HG02759 (cell line): ENCODE measurements around the gene SCD.
"Not testable (repeated sequence)": the region's sequence is repeated elsewhere in the genome, so short reads cannot be mapped to it uniquely, and the experiment has no call there.

Experiments used
- ATAC-seq: cut with Tn5 transposase; IDR thresholded peaks from one replicate; pipeline ENCODE4 v1.9.1; 2021; ENCODE audit warnings: mild to moderate bottlenecking, moderate library complexity; ENCODE audit not compliant: unreplicated experiment

SCD gene

DNA sequence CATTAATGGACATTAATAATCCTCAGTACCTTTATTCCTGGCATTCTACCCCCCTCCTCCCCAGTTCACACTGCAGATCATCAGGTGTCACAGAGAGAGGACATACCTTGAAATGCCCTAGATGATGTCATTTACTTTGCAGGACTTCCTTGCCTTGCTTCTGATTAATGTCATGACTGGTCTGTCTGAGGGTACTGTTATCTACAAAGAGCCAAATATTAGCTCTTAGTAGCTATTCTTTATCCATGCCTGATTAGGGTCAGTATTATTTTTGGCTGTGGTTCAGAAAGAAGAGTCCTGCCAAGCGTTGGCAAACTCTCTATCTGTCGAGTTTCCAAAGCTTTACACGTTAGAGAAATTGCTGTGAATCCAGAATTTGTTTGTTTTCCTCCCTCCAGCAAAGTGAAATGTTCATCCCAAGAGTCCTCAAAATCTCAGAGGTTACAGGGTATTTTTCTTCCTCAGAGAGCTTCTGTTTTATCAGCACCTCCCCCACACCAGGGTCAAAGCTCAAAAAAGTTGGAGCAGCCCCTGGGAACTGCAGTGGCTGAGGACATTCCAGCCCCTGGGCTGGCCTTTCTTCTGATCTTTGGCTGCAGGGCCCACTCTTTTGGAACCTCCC lies 12.6 kb downstream of the SCD start:
- ATAC-seq = no peak

DNA sequence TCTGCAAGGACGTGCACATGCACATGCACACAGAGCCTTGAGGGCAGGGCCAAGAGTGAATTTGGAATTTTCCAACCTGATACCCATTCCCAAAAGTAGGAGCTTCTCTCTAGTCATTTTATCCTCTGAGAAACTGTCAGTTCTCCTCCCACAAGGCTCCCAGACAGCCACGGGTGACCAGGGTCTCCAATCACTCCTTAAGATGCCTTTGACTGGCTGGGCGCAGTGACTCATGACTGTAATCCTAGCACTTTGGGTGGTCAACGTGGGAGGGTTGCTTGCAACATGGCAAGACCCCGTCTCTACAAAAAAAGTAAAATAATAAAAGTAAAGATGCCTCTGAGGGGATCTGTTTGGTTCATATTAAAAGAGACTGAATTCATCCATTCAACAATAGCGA lies 13.2 kb downstream of the SCD start:
- no peak for ATAC-seq

DNA sequence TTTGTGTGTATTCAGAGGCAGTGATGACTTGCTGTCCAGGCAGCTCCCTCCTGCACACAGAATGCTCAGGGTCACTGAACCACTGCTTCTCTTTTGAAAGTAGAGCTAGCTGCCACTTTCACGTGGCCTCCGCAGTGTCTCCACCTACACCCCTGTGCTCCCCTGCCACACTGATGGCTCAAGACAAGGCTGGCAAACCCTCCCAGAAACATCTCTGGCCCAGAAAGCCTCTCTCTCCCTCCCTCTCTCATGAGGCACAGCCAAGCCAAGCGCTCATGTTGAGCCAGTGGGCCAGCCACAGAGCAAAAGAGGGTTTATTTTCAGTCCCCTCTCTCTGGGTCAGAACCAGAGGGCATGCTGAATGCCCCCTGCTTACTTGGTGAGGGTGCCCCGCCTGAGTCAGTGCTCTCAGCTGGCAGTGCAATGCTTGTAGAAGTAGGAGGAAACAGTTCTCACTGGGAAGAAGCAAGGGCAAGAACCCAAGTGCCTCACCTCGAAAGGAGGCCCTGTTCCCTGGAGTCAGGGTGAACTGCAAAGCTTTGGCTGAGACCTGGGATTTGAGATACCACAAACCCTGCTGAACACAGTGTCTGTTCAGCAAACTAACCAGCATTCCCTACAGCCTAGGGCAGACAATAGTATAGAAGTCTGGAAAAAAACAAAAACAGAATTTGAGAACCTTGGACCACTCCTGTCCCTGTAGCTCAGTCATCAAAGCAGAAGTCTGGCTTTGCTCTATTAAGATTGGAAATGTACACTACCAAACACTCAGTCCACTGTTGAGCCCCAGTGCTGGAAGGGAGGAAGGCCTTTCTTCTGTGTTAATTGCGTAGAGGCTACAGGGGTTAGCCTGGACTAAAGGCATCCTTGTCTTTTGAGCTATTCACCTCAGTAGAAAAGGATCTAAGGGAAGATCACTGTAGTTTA lies 15.8 kb downstream of the SCD start:
- no peak for ATAC-seq

DNA sequence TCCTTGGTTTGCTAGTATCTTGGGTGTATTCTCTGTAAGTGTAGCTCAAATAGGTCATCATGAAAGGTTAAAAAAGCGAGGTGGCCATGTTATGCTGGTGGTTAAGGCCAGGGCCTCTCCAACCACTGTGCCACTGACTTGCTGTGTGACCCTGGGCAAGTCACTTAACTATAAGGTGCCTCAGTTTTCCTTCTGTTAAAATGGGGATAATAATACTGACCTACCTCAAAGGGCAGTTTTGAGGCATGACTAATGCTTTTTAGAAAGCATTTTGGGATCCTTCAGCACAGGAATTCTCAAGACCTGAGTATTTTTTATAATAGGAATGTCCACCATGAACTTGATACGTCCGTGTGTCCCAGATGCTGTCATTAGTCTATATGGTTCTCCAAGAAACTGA lies 17.1 kb downstream of the SCD start:
- no peak for ATAC-seq

GRCh38 chr10:100364735-100365391 lies 17.8 kb downstream of the SCD start:
- ATAC-seq = no peak

- ATAC-seq = no peak
Observed at GRCh38 chr10:100368721-100369120, 21.7 kb downstream of the SCD start.

DNA sequence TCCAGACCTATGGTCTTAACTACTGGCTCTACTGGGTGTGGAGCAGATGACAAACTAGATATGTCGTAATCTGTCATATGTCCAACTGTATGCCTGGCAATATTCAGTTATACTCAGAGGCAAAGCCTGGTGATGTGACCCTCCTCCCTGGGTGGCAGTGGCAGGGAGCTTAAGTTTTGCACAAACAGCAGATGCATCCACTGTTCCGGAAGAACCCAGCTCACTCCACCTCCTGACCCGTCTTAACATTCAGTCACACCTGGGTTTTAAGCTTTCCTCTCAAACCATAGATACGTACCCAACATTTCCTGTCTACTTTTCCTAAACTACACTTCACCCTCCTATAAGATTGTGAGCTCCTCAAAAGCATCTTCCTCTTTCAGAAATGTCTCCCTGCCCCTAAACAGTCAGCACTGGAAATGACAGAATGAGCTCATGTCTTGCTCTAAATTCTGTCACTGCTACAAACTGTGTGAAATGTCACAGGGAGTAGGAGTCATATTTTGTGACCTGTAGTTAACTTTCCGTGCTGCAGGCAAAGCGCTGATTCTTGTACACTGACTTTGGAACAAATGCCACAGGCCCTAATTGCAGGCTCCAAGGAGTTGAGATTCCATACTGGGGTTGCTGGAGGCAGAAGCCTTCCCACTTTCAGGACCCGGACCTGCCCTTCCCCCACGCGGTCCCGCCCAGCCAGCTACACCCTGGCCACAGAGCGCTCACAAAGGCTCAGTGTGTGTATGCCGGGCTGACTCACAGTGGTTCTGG lies 23.9 kb downstream of the SCD start:
- ATAC-seq = no peak

DNA sequence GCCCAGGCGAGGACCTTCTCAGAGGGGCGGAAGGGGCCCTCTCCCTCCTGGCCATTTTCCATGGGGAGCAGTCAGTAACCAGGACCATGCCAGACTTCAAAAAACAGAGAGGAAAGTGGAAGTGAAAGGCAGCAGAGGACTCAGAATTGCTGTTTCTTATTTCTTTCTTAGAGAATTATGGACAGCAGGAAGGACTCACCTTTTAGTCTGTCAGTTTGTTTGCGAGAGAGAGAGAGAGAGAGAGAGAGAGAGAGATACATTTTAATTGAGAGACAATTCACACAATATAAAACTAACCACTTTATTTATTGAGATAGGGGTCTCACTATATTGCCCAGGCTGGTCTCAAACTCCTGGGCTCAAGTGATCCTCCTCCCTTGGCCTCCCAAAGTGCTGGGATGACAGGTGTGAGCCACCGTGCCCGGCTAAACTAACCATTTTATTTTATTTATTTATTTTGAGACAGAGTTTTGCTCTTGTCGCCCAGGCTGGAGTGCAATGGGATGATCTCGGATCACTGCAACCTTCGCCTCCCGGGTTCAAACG lies 24.5 kb downstream of the SCD start:
- no peak for ATAC-seq

GRCh38 chr10:100372415-100373297 lies 25.6 kb downstream of the SCD start:
- no peak for ATAC-seq

- peak; percentile 92 for ATAC-seq
Observed at GRCh38 chr10:100373298-100374199, 26.5 kb downstream of the SCD start.

DNA sequence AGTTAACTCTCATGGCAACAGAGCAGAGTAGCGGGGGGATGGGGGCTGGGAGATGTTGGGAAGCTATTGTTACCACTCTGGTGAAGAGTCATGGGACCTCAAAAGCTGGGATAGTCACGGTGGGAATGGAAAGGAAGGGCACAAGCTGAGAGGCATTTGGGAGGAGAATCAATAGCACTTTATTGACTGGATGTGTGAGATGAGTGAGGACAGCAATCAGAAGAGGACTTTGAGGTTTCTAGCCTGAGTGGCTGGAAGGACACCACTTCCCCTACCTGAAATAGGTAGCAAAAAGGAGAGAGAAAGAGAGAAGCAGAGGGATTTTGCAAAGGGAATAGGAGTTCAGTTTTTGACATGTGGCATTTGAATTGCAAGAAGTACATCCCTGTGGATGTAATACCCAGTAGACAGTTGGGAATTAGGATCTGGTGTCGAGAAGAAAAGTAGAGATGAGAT lies 27.2 kb downstream of the SCD start:
- ATAC-seq = no peak

GRCh38 chr10:100374677-100375353 lies 27.8 kb downstream of the SCD start:
- not testable (repeated sequence) for ATAC-seq

GRCh38 chr10:100376656-100377055 lies 29.6 kb downstream of the SCD start:
- not testable (repeated sequence) for ATAC-seq

DNA sequence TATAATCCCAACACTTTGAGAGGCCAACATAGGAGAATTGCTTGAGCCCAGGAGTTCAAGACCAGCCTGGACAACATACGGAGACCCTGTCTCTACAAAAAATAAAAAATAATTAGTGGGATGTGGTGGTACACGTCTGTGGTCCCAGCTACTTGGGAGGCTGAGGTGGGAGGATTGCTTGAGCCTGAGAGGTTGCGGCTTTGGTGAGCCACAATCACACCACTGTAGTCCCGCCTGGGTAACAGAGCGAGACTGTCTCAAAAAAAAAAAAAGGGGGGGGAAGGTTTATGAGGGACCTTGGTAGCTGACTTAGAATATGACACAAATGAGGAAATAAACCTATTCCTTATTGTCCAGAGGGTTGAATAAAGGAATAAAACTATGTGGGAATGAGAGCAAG lies 30.8 kb downstream of the SCD start:
- ATAC-seq = peak; percentile 27

DNA sequence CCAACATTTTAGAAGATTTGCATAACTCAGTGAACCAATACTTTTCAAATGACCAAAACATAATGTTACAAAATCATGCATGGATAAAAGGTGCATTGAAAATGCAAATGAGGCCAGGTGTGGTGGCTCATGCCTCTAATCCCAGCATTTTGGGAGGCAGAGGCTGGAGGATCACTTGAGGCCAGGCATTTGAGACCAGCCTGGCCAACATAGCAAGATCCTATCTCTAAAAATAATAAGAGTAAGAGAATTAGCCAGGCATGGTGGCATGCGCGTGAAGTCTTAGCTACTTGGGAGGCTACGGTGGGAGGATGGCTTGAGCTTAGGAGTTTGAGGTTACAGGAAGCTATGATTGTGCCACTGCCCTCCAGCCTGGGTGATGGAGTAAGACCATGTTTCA lies 33.4 kb downstream of the SCD start:
- no peak for ATAC-seq

GRCh38 chr10:100382553-100382952 lies 35.5 kb downstream of the SCD start:
- ATAC-seq = no peak

DNA sequence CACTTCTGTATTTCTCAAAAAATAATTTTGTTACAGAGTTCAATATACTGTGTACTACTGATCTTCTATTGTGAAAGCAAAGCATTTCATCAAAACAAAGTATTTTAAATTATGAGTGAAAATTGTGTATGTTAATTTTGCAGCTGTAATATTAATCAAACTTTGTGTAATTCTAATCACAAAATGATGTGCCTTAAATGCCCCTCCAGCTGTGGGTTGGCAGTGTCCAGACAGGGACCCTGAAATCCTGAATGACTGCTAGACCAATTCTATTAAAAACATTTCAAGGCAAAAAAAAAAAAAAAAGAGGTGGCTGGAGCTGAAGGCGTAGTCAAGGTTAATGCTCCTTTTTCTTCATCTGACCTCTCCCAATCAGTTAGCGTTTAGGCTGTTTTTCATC lies 36.2 kb downstream of the SCD start:
- ATAC-seq = no peak
